ENCODE data around the gene HACD2. TPM values are rescaled to one million over a fixed set of nuclear protein-coding genes. Genes with fewer than 3 reads are reported as not detected.

HACD2 gene
- total RNA-seq, 3 donors from 2014 or later (not counting 1 experiment from before 2014, with no cell fraction given) = 16.1 to 34.1 (median 24.6) TPM

DNA sequence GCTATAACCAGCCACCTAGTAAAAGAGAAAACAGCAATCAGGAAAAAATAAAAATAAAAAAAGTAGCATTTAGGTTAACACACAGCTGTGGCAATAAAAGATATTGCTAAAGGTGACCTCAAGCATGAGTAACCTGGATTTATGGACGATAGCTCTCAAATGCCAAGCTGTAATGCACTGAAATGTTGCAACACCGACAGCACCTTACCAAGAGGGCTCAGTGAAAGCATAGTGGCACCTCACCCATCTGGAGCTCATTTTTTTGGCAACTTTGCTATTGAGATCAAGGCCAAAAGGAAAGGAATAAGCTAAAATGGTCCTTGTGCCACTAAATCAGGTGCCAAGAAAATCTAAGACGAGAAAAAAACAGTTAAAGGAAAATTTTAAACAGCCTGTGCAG lies 2.5 kb downstream of the HACD2 start:
- peak overlapping the region; percentile 50 for H3K4me3 Mint-ChIP-seq
- TF ChIP-seq, protein P1, sequence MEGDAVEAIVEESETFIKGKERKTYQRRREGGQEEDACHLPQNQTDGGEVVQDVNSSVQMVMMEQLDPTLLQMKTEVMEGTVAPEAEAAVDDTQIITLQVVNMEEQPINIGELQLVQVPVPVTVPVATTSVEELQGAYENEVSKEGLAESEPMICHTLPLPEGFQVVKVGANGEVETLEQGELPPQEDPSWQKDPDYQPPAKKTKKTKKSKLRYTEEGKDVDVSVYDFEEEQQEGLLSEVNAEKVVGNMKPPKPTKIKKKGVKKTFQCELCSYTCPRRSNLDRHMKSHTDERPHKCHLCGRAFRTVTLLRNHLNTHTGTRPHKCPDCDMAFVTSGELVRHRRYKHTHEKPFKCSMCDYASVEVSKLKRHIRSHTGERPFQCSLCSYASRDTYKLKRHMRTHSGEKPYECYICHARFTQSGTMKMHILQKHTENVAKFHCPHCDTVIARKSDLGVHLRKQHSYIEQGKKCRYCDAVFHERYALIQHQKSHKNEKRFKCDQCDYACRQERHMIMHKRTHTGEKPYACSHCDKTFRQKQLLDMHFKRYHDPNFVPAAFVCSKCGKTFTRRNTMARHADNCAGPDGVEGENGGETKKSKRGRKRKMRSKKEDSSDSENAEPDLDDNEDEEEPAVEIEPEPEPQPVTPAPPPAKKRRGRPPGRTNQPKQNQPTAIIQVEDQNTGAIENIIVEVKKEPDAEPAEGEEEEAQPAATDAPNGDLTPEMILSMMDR (IDR thresholded peaks at IDR 0.05) = no peak
- ATAC-seq = no peak
- H3K4me1 ChIP-seq (ENCODE audit: control insufficient read depth, insufficient read depth, low read length) = peaks cover 13% of the 10 kb centered on the region
- H3K4me3 ChIP-seq (ENCODE audit: low read length) = no peak overlapping the region
- 94% methylated on average over 3 of the region's 3 CpGs for WGBS (ENCODE audit: insufficient coverage)
- no peaks in the 10 kb centered on the region for H3K27me3 ChIP-seq (ENCODE audit: control insufficient read depth, insufficient read depth, low read length)
- H3K36me3 Mint-ChIP-seq = no peaks in the 10 kb centered on the region
- no peak overlapping the region for H3K27ac ChIP-seq (ENCODE audit: low read length)
- H3K9me3 Mint-ChIP-seq = no peaks in the 10 kb centered on the region
- no peaks in the 10 kb centered on the region for H3K27me3 Mint-ChIP-seq (ENCODE audit: low read depth in 2 of 2)
- H3K9me3 ChIP-seq (ENCODE audit: control insufficient read depth, insufficient read depth, low read length) = no peaks in the 10 kb centered on the region
- peaks cover 26% of the 10 kb centered on the region for H3K36me3 ChIP-seq (ENCODE audit: control insufficient read depth, insufficient read depth, low read length)
- DNase-seq = no peak
- intact Hi-C loops (cut with micrococcal nuclease) = loop anchor here (10.0 kb wide), 1 partner anchor 1168 kb away; the partner anchor contains the start of gene WDR5B
- peaks cover 15 to 18% of the 10 kb centered on the region in 2 donors for H3K4me1 Mint-ChIP-seq
- H3K27ac Mint-ChIP-seq = no peak overlapping the region

DNA sequence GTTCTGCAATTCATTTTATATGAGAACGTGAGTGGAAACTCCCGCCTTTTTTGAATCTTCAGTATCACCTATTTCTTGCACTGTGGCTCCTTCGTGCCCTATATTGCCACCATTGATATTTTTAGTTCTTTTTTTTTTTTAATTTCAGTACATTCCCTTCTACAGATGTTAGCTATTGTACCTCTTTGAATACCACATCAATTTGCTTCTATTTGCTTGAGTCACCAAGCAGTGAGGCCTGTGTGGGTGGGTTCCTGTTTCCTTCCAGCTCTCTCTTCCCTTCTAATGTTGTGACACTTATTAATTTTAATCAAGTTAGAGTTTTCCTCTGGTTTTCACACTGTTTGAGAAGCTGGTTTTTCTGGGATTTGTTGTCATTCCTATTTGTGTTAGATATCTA lies 8.7 kb downstream of the HACD2 start:
- no peak overlapping the region for H3K4me3 Mint-ChIP-seq
- Histone ChIP-seq H3K4me1 (ENCODE audit: control insufficient read depth, insufficient read depth, low read length) (no peaks in the 10 kb centered on the region), H3K4me3 (ENCODE audit: low read length) (no peak overlapping the region), H3K36me3 (ENCODE audit: control insufficient read depth, insufficient read depth, low read length) (peaks cover 23% of the 10 kb centered on the region), H3K27me3 (ENCODE audit: control insufficient read depth, insufficient read depth, low read length) (no peaks in the 10 kb centered on the region), H3K9me3 (ENCODE audit: control insufficient read depth, insufficient read depth, low read length) (no peaks in the 10 kb centered on the region), H3K27ac (ENCODE audit: low read length) (no peak overlapping the region)
- TF ChIP-seq, protein P1 (IDR thresholded peaks at IDR 0.05) = no peak
- 68% methylated on average over 3 of the region's 3 CpGs for WGBS (ENCODE audit: insufficient coverage)
- intact Hi-C loops (cut with micrococcal nuclease) = no loop called here
- no peak for ATAC-seq
- no peaks in the 10 kb centered on the region for H3K27me3 Mint-ChIP-seq (ENCODE audit: low read depth in 2 of 2)
- no peaks in the 10 kb centered on the region for H3K9me3 Mint-ChIP-seq
- H3K36me3 Mint-ChIP-seq = peaks cover 8% of the 10 kb centered on the region
- peaks cover 4 to 10% of the 10 kb centered on the region in 2 donors for H3K4me1 Mint-ChIP-seq
- no peak for DNase-seq
- no peak overlapping the region for H3K27ac Mint-ChIP-seq

DNA sequence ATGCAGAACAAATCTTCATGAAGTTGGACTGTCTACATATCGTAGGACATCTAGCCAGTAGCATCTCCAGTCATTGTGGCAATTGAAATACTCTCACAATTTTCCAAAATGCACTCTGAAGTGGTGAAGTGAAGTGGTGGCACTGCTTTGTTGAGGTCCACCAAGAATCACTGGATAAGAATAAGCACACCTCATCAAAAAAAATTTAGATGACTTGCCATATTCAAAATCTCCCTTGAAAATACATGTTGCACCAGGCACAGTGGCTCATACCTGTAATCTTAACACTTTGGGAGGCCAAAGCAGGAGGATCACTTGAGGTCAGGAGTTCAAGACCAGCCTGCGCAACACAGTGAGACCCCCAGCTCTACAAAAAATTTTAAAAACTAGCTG lies 12.9 kb downstream of the HACD2 start:
- no peaks in the 10 kb centered on the region for H3K9me3 ChIP-seq (ENCODE audit: control insufficient read depth, insufficient read depth, low read length)
- peaks cover 2% of the 10 kb centered on the region for H3K36me3 ChIP-seq (ENCODE audit: control insufficient read depth, insufficient read depth, low read length)
- no peak overlapping the region for H3K4me3 Mint-ChIP-seq
- intact Hi-C loops (cut with micrococcal nuclease) = no loop called here
- no peak for ATAC-seq
- H3K27ac Mint-ChIP-seq = no peak overlapping the region
- H3K27ac ChIP-seq (ENCODE audit: low read length) = no peak overlapping the region
- TF ChIP-seq, protein P1 (IDR thresholded peaks at IDR 0.05) = no peak
- peaks cover 19% of the 10 kb centered on the region in 2 donors for H3K4me1 Mint-ChIP-seq
- no peak overlapping the region for H3K4me3 ChIP-seq (ENCODE audit: low read length)
- H3K9me3 Mint-ChIP-seq = no peaks in the 10 kb centered on the region
- peaks cover 8% of the 10 kb centered on the region for H3K36me3 Mint-ChIP-seq
- DNase-seq = no peak
- 67% methylated on average over 2 of the region's 2 CpGs for WGBS (ENCODE audit: insufficient coverage)
- no peaks in the 10 kb centered on the region for H3K27me3 Mint-ChIP-seq (ENCODE audit: low read depth in 2 of 2)
- H3K27me3 ChIP-seq (ENCODE audit: control insufficient read depth, insufficient read depth, low read length) = no peaks in the 10 kb centered on the region
- H3K4me1 ChIP-seq (ENCODE audit: control insufficient read depth, insufficient read depth, low read length) = no peaks in the 10 kb centered on the region

DNA sequence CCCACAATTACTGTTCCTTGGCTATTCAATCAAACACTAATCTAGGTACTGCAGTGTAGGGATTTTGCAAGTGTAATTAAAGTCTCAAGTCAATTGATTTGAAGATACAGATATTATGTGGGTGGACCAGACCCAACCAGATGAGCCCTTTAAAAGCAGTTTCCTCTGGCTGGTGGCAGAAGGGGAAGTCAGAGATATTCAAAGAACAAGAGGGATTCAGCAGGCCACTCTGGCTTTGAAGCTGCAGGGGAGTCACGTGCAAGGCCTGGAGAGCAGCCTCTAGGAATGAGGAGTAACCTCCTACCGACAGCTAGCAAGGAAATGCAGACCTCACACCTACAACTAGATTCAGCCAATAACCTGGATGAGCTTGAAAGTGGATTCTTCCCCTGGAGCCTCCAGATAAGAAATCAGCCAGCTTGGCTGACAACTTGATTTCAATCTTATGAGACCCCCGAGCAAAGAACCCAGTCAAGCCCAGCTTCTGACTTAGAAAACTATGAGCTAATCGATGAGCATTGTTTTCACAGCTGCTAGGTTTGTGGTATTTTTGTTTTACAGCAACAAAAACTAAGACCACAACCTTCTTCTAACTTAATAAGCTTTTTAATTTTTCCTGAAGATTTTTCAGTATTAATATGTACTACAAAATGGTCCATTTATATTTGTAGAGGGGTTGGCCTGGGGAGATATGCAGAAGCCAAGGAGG lies 13.4 kb downstream of the HACD2 start:
- ATAC-seq (no peak), DNase-seq (no peak)
- Mint-ChIP-seq H3K27me3 (ENCODE audit: low read depth in 2 of 2) (no peaks in the 10 kb centered on the region), H3K4me3 (no peak overlapping the region), H3K27ac (no peak overlapping the region), H3K4me1 (peaks cover 13 to 19% of the 10 kb centered on the region in 2 donors), H3K36me3 (peaks cover 3% of the 10 kb centered on the region), H3K9me3 (no peaks in the 10 kb centered on the region)
- WGBS (ENCODE audit: insufficient coverage) = 60% methylated on average over 3 of the region's 4 CpGs
- Histone ChIP-seq H3K9me3 (ENCODE audit: control insufficient read depth, insufficient read depth, low read length) (no peaks in the 10 kb centered on the region), H3K27me3 (ENCODE audit: control insufficient read depth, insufficient read depth, low read length) (no peaks in the 10 kb centered on the region), H3K36me3 (ENCODE audit: control insufficient read depth, insufficient read depth, low read length) (peaks cover 2% of the 10 kb centered on the region), H3K27ac (ENCODE audit: low read length) (no peak overlapping the region), H3K4me1 (ENCODE audit: control insufficient read depth, insufficient read depth, low read length) (no peaks in the 10 kb centered on the region), H3K4me3 (ENCODE audit: low read length) (no peak overlapping the region)
- TF ChIP-seq, protein P1 (IDR thresholded peaks at IDR 0.05) = no peak
- intact Hi-C loops (cut with micrococcal nuclease) = no loop called here

Measured in natural killer cell (primary cell).